Measurements from ENCODE around the gene SIRPA.

DNA sequence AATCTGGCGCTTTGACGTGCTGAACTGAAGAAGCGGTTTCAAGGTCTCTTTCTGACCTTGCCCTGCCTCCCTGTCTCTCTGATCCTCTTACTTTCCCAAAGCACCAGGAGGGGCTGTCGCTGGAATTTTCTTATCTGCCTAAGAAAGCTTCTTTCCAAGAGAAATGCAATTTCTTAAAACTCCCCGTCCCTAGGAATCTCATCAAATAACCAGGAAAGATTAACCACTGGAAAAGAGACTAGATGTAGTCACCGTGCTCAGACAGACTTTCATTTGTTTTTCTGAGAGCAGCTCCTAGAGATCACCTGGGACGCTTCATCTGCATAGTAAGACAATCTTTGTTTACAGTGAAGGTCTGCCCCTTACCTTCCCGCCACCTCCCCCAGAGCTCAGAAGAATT is 60.0 kb downstream of the SIRPA start:
- TF ChIP-seq CTCF (IDR thresholded peaks at IDR 0.05) (no peak), POLR2A (IDR thresholded peaks at IDR 0.05) (no peak)
